ENCODE data around the gene TMEM238L.

GRCh38 chr17:10757647-10758046, 46.3 kb downstream of the TMEM238L start:
- no peak for TF ChIP-seq JUN (CRISPR knock-in tag; IDR thresholded peaks at IDR 0.05)
- TF ChIP-seq YY1 (IDR thresholded peaks at IDR 0.05; ENCODE audit: insufficient read depth, insufficient replicate concordance, low read depth, low read length) = no peak
- no peak for TF ChIP-seq EP300 (IDR thresholded peaks at IDR 0.05; ENCODE audit: low read depth in 2 of 2, low read length in 2 of 2)
- no peak for TF ChIP-seq EP300 (CRISPR knock-in tag; IDR thresholded peaks at IDR 0.05; ENCODE audit: borderline replicate concordance)
- TF ChIP-seq MAFF (IDR thresholded peaks at IDR 0.05; ENCODE audit: low read depth, low read length) = no peak
- TF ChIP-seq ZNF746 (CRISPR knock-in tag; IDR thresholded peaks at IDR 0.05) = no peak
- TF ChIP-seq SP1 (IDR thresholded peaks at IDR 0.05) = no peak
- TF ChIP-seq SP1 (CRISPR knock-in tag; IDR thresholded peaks at IDR 0.05) = no peak
- TF ChIP-seq POLR2A (IDR thresholded peaks at IDR 0.05; ENCODE audit: insufficient read depth in 1 of 2, low read depth in 2 of 2, low read length in 2 of 2) = no peak
